Measurements from ENCODE around the gene PCDHA12.

DNA sequence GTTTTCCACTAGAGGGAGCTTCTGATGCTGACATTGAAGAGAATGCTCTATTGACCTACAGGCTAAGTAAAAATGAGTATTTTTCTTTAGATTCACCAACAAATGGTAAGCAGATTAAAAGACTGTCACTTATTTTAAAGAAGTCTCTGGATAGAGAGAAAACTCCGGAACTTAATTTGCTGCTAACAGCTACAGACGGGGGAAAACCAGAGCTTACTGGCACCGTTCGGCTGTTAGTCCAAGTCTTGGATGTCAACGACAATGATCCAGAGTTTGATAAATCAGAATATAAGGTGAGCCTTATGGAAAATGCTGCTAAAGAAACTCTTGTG, 5.6 kb upstream of the PCDHA12 start:
- TF ChIP-seq, protein P1, sequence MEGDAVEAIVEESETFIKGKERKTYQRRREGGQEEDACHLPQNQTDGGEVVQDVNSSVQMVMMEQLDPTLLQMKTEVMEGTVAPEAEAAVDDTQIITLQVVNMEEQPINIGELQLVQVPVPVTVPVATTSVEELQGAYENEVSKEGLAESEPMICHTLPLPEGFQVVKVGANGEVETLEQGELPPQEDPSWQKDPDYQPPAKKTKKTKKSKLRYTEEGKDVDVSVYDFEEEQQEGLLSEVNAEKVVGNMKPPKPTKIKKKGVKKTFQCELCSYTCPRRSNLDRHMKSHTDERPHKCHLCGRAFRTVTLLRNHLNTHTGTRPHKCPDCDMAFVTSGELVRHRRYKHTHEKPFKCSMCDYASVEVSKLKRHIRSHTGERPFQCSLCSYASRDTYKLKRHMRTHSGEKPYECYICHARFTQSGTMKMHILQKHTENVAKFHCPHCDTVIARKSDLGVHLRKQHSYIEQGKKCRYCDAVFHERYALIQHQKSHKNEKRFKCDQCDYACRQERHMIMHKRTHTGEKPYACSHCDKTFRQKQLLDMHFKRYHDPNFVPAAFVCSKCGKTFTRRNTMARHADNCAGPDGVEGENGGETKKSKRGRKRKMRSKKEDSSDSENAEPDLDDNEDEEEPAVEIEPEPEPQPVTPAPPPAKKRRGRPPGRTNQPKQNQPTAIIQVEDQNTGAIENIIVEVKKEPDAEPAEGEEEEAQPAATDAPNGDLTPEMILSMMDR (IDR thresholded peaks at IDR 0.05): no peak
- TF ChIP-seq POLR2A (IDR thresholded peaks at IDR 0.05): no peak
- TF ChIP-seq POLR2AphosphoS5 (IDR thresholded peaks at IDR 0.05): no peak

Data from prostate gland (tissue), 2 donors.